HepG2 (cell line): Measurements from ENCODE around the gene CLIC4. TPM values are rescaled to one million over a fixed set of nuclear protein-coding genes. Genes with fewer than 3 reads are reported as not detected.
A peak's percentile ranks its signal among the peaks of the same experiment; 100 is the strongest.

Experiments used
- ATAC-seq: fragments of 200-7000 bp; cut with Tn5 transposase; 3 replicates; pipeline ENCODE4 v1.9.1; 2020; ENCODE audit warnings: mild to moderate bottlenecking, moderate library complexity
- BruUV-seq: library from RNA; stranded (reverse); fragments of 400-500 nt; replicated peaks from 2 replicates; lab custom pipeline; 2021; lab: Mats Ljungman, UMichigan
- CTCF ChIA-PET: fragments of 300-600 bp; formaldehyde crosslinking; extraction: SDS; loops from one replicate; lab custom pipeline; 2021; ENCODE audit warnings: low total read pairs, inconsistent platforms, low intra/inter-chr PET ratio; lab: Yijun Ruan, JAX
- POLR2A ChIA-PET: fragments of 350-600 bp; sonication (Branson Sonifier 250); formaldehyde crosslinking; loops from one replicate; lab custom pipeline; 2020; ENCODE audit warnings: antibody characterized with exemption, inconsistent platforms; lab: Yijun Ruan, JAX
- DNase-seq: peaks from one replicate; pipeline ENCODE4 v3.0.0-alpha.2; 2015; ENCODE audit warnings: low spot score
- FAIRE-seq: peaks from 3 replicates; lab custom pipeline; 2011; peaks lifted over from hg19 to GRCh38; lab: Jason Lieb, UNC
- H2AFZ ChIP-seq: one replicate; pipeline ENCODE4 v1.6.1; 2011; ENCODE audit warnings: low read length, inconsistent platforms
- H3K27ac ChIP-seq: fragments of 300-600 bp; 3 replicates; pipeline ENCODE4 v1.8.0; 2011; ENCODE audit warnings: mixed run types, mild to moderate bottlenecking, mixed read lengths, low read length, inconsistent platforms; ENCODE audit not compliant: insufficient read depth; ENCODE audit errors: extremely low read length
- H3K27me3 ChIP-seq, 2 experiments: fragments of 200-600 bp in 1 of 2; 2 replicates in 1 of 2; 3 replicates in 1 of 2; pipeline versions ENCODE4 v1.6.0 to v1.8.0; 2011; ENCODE audit warnings: low read length in 2 of 2, mild to moderate bottlenecking in 2 of 2, moderate library complexity in 2 of 2, inconsistent platforms in 1 of 2; ENCODE audit not compliant: insufficient read depth in 2 of 2, control insufficient read depth in 1 of 2
- H3K36me3 ChIP-seq, 2 experiments: fragments of 200-600 bp in 1 of 2; replicated peaks in 1 of 2; 2 replicates in 1 of 2; 3 replicates in 1 of 2; pipeline versions ENCODE4 v1.5.1 to v1.8.0; 2011; ENCODE audit warnings: low read length in 2 of 2, inconsistent platforms in 1 of 2; ENCODE audit not compliant: insufficient read depth in 2 of 2, control insufficient read depth in 1 of 2
- H3K4me1 ChIP-seq: 2 replicates; pipeline ENCODE4 v1.5.1; 2012; ENCODE audit warnings: low read length, inconsistent platforms; ENCODE audit not compliant: insufficient read depth
- H3K4me2 ChIP-seq: 2 replicates; pipeline ENCODE4 v1.6.0; 2011; ENCODE audit warnings: low read depth, low read length, inconsistent platforms
- H3K4me3 ChIP-seq, 3 experiments: fragments of 200-600 bp in 1 of 3; sonication (generic), shearing (Covaris generic) in 1 of 3; replicated peaks in 1 of 3; 2 replicates each; pipeline ENCODE4 v1.5.1; 2011 to 2016; ENCODE audit warnings: low read length in 3 of 3, inconsistent platforms in 2 of 3, low read depth in 2 of 3, mild to moderate bottlenecking in 2 of 3, control low read depth in 1 of 3, mixed read lengths in 1 of 3; ENCODE audit not compliant: insufficient read depth in 1 of 3
- H3K79me2 ChIP-seq: one replicate; pipeline ENCODE4 v1.6.1; 2011; ENCODE audit warnings: low read length, inconsistent platforms; ENCODE audit not compliant: insufficient read depth
- H3K9ac ChIP-seq: 2 replicates; pipeline ENCODE4 v1.6.0; 2011; ENCODE audit warnings: mild to moderate bottlenecking, low read depth, low read length, inconsistent platforms; ENCODE audit not compliant: insufficient read depth
- H3K9me3 ChIP-seq: 2 replicates; pipeline ENCODE4 v1.5.1; 2012; ENCODE audit warnings: mild to moderate bottlenecking, low read length
- H4K20me1 ChIP-seq: 2 replicates; pipeline ENCODE4 v1.6.0; 2011; ENCODE audit warnings: inconsistent platforms, mild to moderate bottlenecking, low read length, moderate library complexity; ENCODE audit not compliant: insufficient read depth
- ATF5 ChIP-seq: sonication (generic); formaldehyde crosslinking; IDR thresholded peaks from 2 replicates; pipeline ENCODE4 v1.4.0; 2020; ENCODE audit warnings: mild to moderate bottlenecking, low read depth, missing genetic modification reagents
- CREM ChIP-seq, 2 experiments: sonication (generic) in 1 of 2; formaldehyde crosslinking in 1 of 2; IDR thresholded peaks; 2 replicates each; pipeline versions ENCODE4 v1.4.0 to v1.6.1; 2016 to 2020; ENCODE audit warnings: antibody characterized with exemption in 1 of 2, mild to moderate bottlenecking in 1 of 2, missing genetic modification reagents in 1 of 2
- GLI4 ChIP-seq: sonication (generic); formaldehyde crosslinking; IDR thresholded peaks from 2 replicates; pipeline ENCODE4 v1.5.1; 2020; ENCODE audit warnings: missing genetic modification reagents, mild to moderate bottlenecking, moderate library complexity, borderline replicate concordance
- IKZF5 ChIP-seq: IDR thresholded peaks from 2 replicates; pipeline ENCODE4 v1.6.1; 2018; ENCODE audit warnings: missing genetic modification reagents, mild to moderate bottlenecking, missing compliant biosample characterization
- NFRKB ChIP-seq: fragments of 450-650 bp; IDR thresholded peaks from 2 replicates; pipeline ENCODE4 v1.6.1; 2017
- RNF2 ChIP-seq: fragments of 450-650 bp; conservative IDR thresholded peaks from 2 replicates; pipeline ENCODE4 v1.6.1; 2016; ENCODE audit warnings: low read depth
- SNAI1 ChIP-seq: sonication (generic); formaldehyde crosslinking; IDR thresholded peaks from 2 replicates; pipeline ENCODE4 v1.5.0; 2020; ENCODE audit warnings: mild to moderate bottlenecking, missing genetic modification reagents, borderline replicate concordance
- TRIM24 ChIP-seq: sonication (generic); formaldehyde crosslinking; IDR thresholded peaks from 2 replicates; pipeline ENCODE4 v1.8.0; 2022; ENCODE audit warnings: mild to moderate bottlenecking, missing genetic modification reagents
- ZFP62 ChIP-seq: sonication (generic); formaldehyde crosslinking; IDR thresholded peaks from 2 replicates; pipeline ENCODE4 v1.4.0; 2020; ENCODE audit warnings: missing genetic modification reagents
- ZGPAT ChIP-seq: IDR thresholded peaks from 2 replicates; pipeline ENCODE4 v1.6.1; 2016; ENCODE audit warnings: mild to moderate bottlenecking
- ZIK1 ChIP-seq: sonication (generic); formaldehyde crosslinking; IDR thresholded peaks from 2 replicates; pipeline ENCODE4 v1.5.0; 2020; ENCODE audit warnings: mild to moderate bottlenecking, low read depth, missing genetic modification reagents, borderline replicate concordance
- ZNF446 ChIP-seq: sonication (generic); formaldehyde crosslinking; IDR thresholded peaks from 2 replicates; pipeline ENCODE4 v1.5.0; 2020; ENCODE audit warnings: mild to moderate bottlenecking, missing genetic modification reagents
- ZNF589 ChIP-seq: sonication (generic); formaldehyde crosslinking; conservative IDR thresholded peaks from 2 replicates; pipeline ENCODE4 v1.8.0; 2022; ENCODE audit warnings: mild to moderate bottlenecking, moderate library complexity, missing genetic modification reagents
- WGBS: methylation state at CpG from one replicate; pipeline ENCODE4 v1.1.6; 2017; ENCODE audit warnings: low lambda C conversion rate; 5-methylcytosine and 5-hydroxymethylcytosine counted together
- in situ Hi-C: cut with HindIII; loops from 2 replicates; pipeline ENCODE4 v1.10.0; 2017; ENCODE audit warnings: low pct_unique_long_range_greater_than_20kb; ENCODE audit not compliant: extremely low pct_ligation_motif_present
- intact Hi-C: fragments of 100-400 bp; cut with micrococcal nuclease; formaldehyde crosslinking; loops from one replicate; pipeline ENCODE4 v1.10.0; 2022; ENCODE audit not compliant: unreplicated experiment
- polyA plus RNA-seq, 8 experiments: library from polyadenylated mRNA; depleted of rRNA in 3 of 8; stranded (reverse) in 7 of 8; unstranded in 1 of 8; fragments of >200 nt; fragmentation: Illumina TruSeq in 4 of 8; extraction: Trizol in 4 of 8; gene quantifications; 2 replicates each; pipeline versions ENCODE4 v1.2.1 to v1.2.3, GENCODE V29; 2011 to 2016; ENCODE audit warnings: low read depth in 4 of 8, missing spikeins in 1 of 8, mixed read lengths in 1 of 8; ENCODE audit not compliant: insufficient read depth in 1 of 8
- total RNA-seq, 5 experiments: library from RNA; depleted of rRNA; stranded (reverse); fragments of >200 nt; fragmentation: Illumina TruSeq; extraction: Trizol; gene quantifications; 2 replicates each; pipeline ENCODE4 v1.2.3, GENCODE V29; 2016; ENCODE audit warnings: low read depth in 1 of 5
- TF ChIP-seq, protein P1 (sequence below): sonication (generic); formaldehyde crosslinking; IDR thresholded peaks from 2 replicates; pipeline ENCODE4 v1.5.0; 2020; ENCODE audit warnings: mild to moderate bottlenecking, missing genetic modification reagents
- TF ChIP-seq, protein P2 (sequence below): sonication (generic); formaldehyde crosslinking; IDR thresholded peaks from 2 replicates; pipeline ENCODE4 v1.4.0; 2020; ENCODE audit warnings: missing genetic modification reagents, borderline replicate concordance
- TF ChIP-seq, protein P3 (sequence below): sonication (generic); formaldehyde crosslinking; IDR thresholded peaks from 2 replicates; pipeline ENCODE4 v1.5.0; 2020; ENCODE audit warnings: missing genetic modification reagents

Gene CLIC4
- total and polyA plus RNA-seq, 2 of the 13 experiments (the other 11 are each of a cell fraction or from before 2014, with no cell fraction given) = 23.3 to 77.4 TPM

DNA sequence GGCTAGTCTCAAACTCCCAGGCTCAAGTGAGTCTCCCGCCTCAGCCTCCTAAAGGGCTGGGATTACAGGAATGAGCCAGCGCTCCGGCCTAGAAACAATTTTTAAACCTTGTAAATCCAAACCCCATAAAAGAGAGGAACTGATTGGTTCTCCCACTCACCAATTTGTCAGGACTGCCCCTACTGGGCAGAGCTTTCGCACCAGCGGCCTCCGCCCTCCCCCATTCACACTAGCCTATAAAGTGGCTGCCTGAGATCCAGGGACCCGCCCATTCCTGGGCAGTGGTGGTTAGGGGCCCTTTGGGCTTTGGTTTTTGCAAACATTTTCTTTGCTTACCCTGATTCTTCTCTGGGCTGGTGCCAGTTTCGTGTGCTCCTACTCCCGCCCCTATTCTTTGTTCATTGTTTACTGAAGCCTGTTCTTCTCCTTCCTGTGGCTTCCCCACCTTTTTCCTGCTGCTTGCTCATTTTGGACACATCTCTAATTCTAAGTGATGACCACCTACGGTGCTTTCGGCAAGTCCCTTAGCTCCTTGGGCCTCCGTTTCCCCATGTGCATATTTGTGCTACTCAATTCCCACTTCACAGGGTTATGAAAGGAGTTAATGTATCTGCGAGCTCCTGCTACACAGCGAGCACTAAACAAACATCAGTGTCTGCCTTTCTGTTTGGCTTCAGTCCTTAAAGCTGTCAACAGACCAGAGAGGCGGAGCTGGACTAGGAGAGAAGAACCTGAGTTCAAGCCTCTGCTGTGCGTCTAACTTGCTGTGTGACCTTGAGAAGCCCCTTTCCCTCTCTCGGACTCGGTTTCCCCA lies 39.8 kb upstream of the CLIC4 start:
- peak; percentile 92 for FAIRE-seq
- peak; percentile 99 for ATAC-seq
- 2% methylated on average over 17 of the region's 18 CpGs for WGBS
- peak overlapping the region; percentile 52 for H3K9ac ChIP-seq
- peak overlapping the region; percentile 70 for H3K4me2 ChIP-seq
- peak; percentile 98 for DNase-seq
- BruUV-seq = no TSS peak
- H3K27me3 ChIP-seq = no peaks in the 10 kb centered on the region
- H2AFZ ChIP-seq = no peak overlapping the region
- peak overlapping the region; percentile 79 for H3K27ac ChIP-seq
- H4K20me1 ChIP-seq = no peaks in the 10 kb centered on the region
- H3K79me2 ChIP-seq = no peaks in the 10 kb centered on the region
- in situ Hi-C loops = no loop called here
- no peaks in the 10 kb centered on the region for H3K9me3 ChIP-seq
- ChIA-PET CTCF (no interaction called here), POLR2A (interaction anchor here (1.0 to 3.8 kb wide), 17 partner anchors 9 to 527 kb away, joined by 3 to 84 read pairs (median 5); partner anchors contain the start of genes CLIC4 and SYF2)
- H3K4me1 ChIP-seq = peaks cover 62% of the 10 kb centered on the region
- peak overlapping the region; percentile 31 to 47 (median 41) for H3K4me3 ChIP-seq
- no peaks in the 10 kb centered on the region for H3K36me3 ChIP-seq
- intact Hi-C loops = loop anchor here (1.0 kb wide), 3 partner anchors 10 to 40 kb away; partner anchors contain the start of gene CLIC4
- TF ChIP-seq RNF2 (no peak), ATF5 (CRISPR knock-in tag) (no peak), GLI4 (CRISPR knock-in tag) (no peak), TRIM24 (CRISPR knock-in tag) (no peak), ZGPAT (peak; percentile 88), ZNF446 (no peak), IKZF5 (peak; percentile 75), ZIK1 (CRISPR knock-in tag) (no peak), ZNF589 (0 out of 2 replicates have a peak, but pooled peaks have one; percentile 24), NFRKB (no peak), CREM (IDR thresholded peaks at IDR 0.05) (no peak), CREM (CRISPR knock-in tag; IDR thresholded peaks at IDR 0.05) (no peak), ZFP62 (CRISPR knock-in tag) (no peak), SNAI1 (CRISPR knock-in tag) (no peak)
- TF ChIP-seq, protein P1, sequence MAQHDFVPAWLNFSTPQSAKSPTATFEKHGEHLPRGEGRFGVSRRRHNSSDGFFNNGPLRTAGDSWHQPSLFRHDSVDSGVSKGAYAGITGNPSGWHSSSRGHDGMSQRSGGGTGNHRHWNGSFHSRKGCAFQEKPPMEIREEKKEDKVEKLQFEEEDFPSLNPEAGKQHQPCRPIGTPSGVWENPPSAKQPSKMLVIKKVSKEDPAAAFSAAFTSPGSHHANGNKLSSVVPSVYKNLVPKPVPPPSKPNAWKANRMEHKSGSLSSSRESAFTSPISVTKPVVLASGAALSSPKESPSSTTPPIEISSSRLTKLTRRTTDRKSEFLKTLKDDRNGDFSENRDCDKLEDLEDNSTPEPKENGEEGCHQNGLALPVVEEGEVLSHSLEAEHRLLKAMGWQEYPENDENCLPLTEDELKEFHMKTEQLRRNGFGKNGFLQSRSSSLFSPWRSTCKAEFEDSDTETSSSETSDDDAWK (CRISPR knock-in tag) = no peak
- TF ChIP-seq, protein P2, sequence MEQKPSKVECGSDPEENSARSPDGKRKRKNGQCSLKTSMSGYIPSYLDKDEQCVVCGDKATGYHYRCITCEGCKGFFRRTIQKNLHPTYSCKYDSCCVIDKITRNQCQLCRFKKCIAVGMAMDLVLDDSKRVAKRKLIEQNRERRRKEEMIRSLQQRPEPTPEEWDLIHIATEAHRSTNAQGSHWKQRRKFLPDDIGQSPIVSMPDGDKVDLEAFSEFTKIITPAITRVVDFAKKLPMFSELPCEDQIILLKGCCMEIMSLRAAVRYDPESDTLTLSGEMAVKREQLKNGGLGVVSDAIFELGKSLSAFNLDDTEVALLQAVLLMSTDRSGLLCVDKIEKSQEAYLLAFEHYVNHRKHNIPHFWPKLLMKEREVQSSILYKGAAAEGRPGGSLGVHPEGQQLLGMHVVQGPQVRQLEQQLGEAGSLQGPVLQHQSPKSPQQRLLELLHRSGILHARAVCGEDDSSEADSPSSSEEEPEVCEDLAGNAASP (CRISPR knock-in tag) = no peak
- TF ChIP-seq, protein P3, sequence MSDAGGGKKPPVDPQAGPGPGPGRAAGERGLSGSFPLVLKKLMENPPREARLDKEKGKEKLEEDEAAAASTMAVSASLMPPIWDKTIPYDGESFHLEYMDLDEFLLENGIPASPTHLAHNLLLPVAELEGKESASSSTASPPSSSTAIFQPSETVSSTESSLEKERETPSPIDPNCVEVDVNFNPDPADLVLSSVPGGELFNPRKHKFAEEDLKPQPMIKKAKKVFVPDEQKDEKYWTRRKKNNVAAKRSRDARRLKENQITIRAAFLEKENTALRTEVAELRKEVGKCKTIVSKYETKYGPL (CRISPR knock-in tag) = no peak
